Lung (tissue), 12 donors: ENCODE results near the gene OR10G8. TPM values are rescaled to one million over a fixed set of nuclear protein-coding genes. Genes with fewer than 3 reads are reported as not detected.

ENCODE experiments used
- ATAC-seq: fragments of 200-7000 bp; cut with Tn5 transposase; one replicate; pipeline ENCODE4 v1.9.1; 2020; ENCODE audit warnings: moderate number of reproducible peaks; ENCODE audit not compliant: insufficient read depth, low FRiP score
- DNase-seq, 3 donors: peaks; one replicate each; pipeline ENCODE4 v3.0.0-alpha.2; 2013 to 2017
- H3K27ac ChIP-seq, 2 donors: one replicate each; pipeline ENCODE4 v1.5.1; 2013; ENCODE audit warnings: mild to moderate bottlenecking in 2 of 2, moderate library complexity in 2 of 2, control low read depth in 1 of 2, inconsistent platforms in 1 of 2, low read depth in 1 of 2, low read length in 1 of 2
- H3K27me3 ChIP-seq, 3 donors: one replicate each; pipeline ENCODE4 v1.5.1; 2013; ENCODE audit warnings: low read length in 2 of 3; ENCODE audit not compliant: control insufficient read depth in 3 of 3, insufficient read depth in 3 of 3
- H3K36me3 ChIP-seq, 4 donors: one replicate each; pipeline ENCODE4 v1.5.1; 2013; ENCODE audit warnings: low read length in 4 of 4, mild to moderate bottlenecking in 1 of 4, moderate library complexity in 1 of 4; ENCODE audit not compliant: control insufficient read depth in 4 of 4, insufficient read depth in 4 of 4
- H3K4me1 ChIP-seq, 5 donors: one replicate each; pipeline ENCODE4 v1.5.1; 2013; ENCODE audit warnings: low read length in 5 of 5, mild to moderate bottlenecking in 2 of 5, moderate library complexity in 1 of 5; ENCODE audit not compliant: control insufficient read depth in 5 of 5, insufficient read depth in 5 of 5
- H3K4me3 ChIP-seq: one replicate; pipeline ENCODE4 v1.5.1; 2013; ENCODE audit warnings: mild to moderate bottlenecking, control low read depth, moderate library complexity
- H3K9ac ChIP-seq, 2 donors: one replicate each; pipeline ENCODE4 v1.5.1; 2013; ENCODE audit warnings: low read length in 2 of 2, control low read depth in 1 of 2; ENCODE audit not compliant: insufficient read depth in 1 of 2
- H3K9me3 ChIP-seq, 4 donors: one replicate each; pipeline ENCODE4 v1.5.1; 2013; ENCODE audit warnings: low read length in 3 of 4, mild to moderate bottlenecking in 1 of 4, moderate library complexity in 1 of 4; ENCODE audit not compliant: control insufficient read depth in 4 of 4, insufficient read depth in 3 of 4
- CTCF ChIP-seq: IDR thresholded peaks from 2 replicates; pipeline ENCODE4 v1.5.1; 2012; ENCODE audit warnings: mild to moderate bottlenecking; ENCODE audit errors: control extremely low read depth, extremely low read depth
- WGBS, 2 donors: extraction: QIAGEN DNeasy Blood & Tissue Kit; methylation state at CpG; one replicate each; pipeline ENCODE4 v1.1.7; 2013; 5-methylcytosine and 5-hydroxymethylcytosine counted together
- polyA plus RNA-seq, 2 donors: library from polyadenylated mRNA; stranded (reverse); fragments of 200-250 nt; gene quantifications; one replicate each; pipeline ENCODE4 v1.2.1, GENCODE V29; 2013
- total RNA-seq, 2 donors: library from RNA; depleted of rRNA in 1 of 2; stranded (reverse); fragments of >200 nt in 1 of 2; gene quantifications; one replicate each; pipeline ENCODE4 v1.2.1, GENCODE V29; 2014 to 2021
- donor health status: control.
- donor health status: control.
- donor health status: Bipolar disorder and iron deficiency.
- donor health status: healthy.
- donor health status: DM: yes; HTN: yes; CAD: no.

The OR10G8 gene
- total and polyA plus RNA-seq, 4 donors, result not detected

GRCh38 chr11:124079631-124080326 lies 53.2 kb downstream of the OR10G8 start:
- TF ChIP-seq CTCF, result no peak
- WGBS, 2 donors, result 65 to 75% methylated on average over 8 of the region's 8 CpGs
- Histone ChIP-seq H3K27ac (no peak overlapping the region), H3K4me1 (peaks cover 0 to 24% (median 0%) of the 10 kb centered on the region in 5 donors), H3K36me3 (no peaks in the 10 kb centered on the region), H3K9ac (no peak overlapping the region), H3K27me3 (peaks cover 0 to 2% (median 0%) of the 10 kb centered on the region in 3 donors), H3K4me3 (no peak overlapping the region), H3K9me3 (peaks cover 0 to 1% (median 0%) of the 10 kb centered on the region in 4 donors)
- DNase-seq, result peak; percentile 38 to 71 (median 52)
- no peak for ATAC-seq

Other genes starting within 250 kb of the OR10G8 start
- gene OR6M1, start 220.4 kb upstream of the OR10G8 start, total RNA-seq, result not detected
- gene OR6M1, start 220.4 kb upstream of the OR10G8 start, polyA plus RNA-seq, result not detected
- not detected for gene TMEM225, start 141.1 kb upstream of the OR10G8 start, total RNA-seq
- not detected for gene TMEM225, start 141.1 kb upstream of the OR10G8 start, polyA plus RNA-seq
- gene OR8D4, start 124.6 kb upstream of the OR10G8 start, total RNA-seq, result not detected
- gene OR8D4, start 124.6 kb upstream of the OR10G8 start, polyA plus RNA-seq, result not detected
- gene OR4D5, start 87.2 kb upstream of the OR10G8 start, total RNA-seq, result not detected
- not detected for gene OR4D5, start 87.2 kb upstream of the OR10G8 start, polyA plus RNA-seq
- gene OR6T1, start 83.0 kb upstream of the OR10G8 start, total RNA-seq, result not detected
- gene OR6T1, start 83.0 kb upstream of the OR10G8 start, polyA plus RNA-seq, result not detected
- not detected for gene OR10S1, start 49.0 kb upstream of the OR10G8 start, total RNA-seq
- gene OR10S1, start 49.0 kb upstream of the OR10G8 start, polyA plus RNA-seq, result not detected
- not detected for gene OR10G6, start 31.6 kb upstream of the OR10G8 start, total RNA-seq
- not detected for gene OR10G6, start 31.6 kb upstream of the OR10G8 start, polyA plus RNA-seq
- gene OR10G4, start 13.8 kb upstream of the OR10G8 start, total RNA-seq, result not detected
- not detected for gene OR10G4, start 13.8 kb upstream of the OR10G8 start, polyA plus RNA-seq
- gene OR10G9, start 3.8 kb upstream of the OR10G8 start, total RNA-seq, result not detected
- gene OR10G9, start 3.8 kb upstream of the OR10G8 start, polyA plus RNA-seq, result not detected
- not detected for gene OR10G7, start 14.5 kb downstream of the OR10G8 start, total RNA-seq
- gene OR10G7, start 14.5 kb downstream of the OR10G8 start, polyA plus RNA-seq, result not detected
- 10 to 100 TPM; 30.1 to 35.8 TPM for gene VWA5A, start 88.7 kb downstream of the OR10G8 start, total RNA-seq
- gene VWA5A, start 88.7 kb downstream of the OR10G8 start, polyA plus RNA-seq, result 10 to 100 TPM; 20.7 to 27.4 TPM
- not detected for gene OR10D3, start 156.5 kb downstream of the OR10G8 start, total RNA-seq
- not detected for gene OR10D3, start 156.5 kb downstream of the OR10G8 start, polyA plus RNA-seq
- not detected for gene OR8G1, start 214.3 kb downstream of the OR10G8 start, total RNA-seq
- gene OR8G1, start 214.3 kb downstream of the OR10G8 start, polyA plus RNA-seq, result not detected
- gene OR8G5, start 229.6 kb downstream of the OR10G8 start, total RNA-seq, result under 1 TPM in 1 of 2 donors, not detected in 1; 0.34 TPM
- gene OR8G5, start 229.6 kb downstream of the OR10G8 start, polyA plus RNA-seq, result under 1 TPM; 0.10 to 0.13 TPM